Measurements from ENCODE around the gene LATS2. TPM values are rescaled to one million over a fixed set of nuclear protein-coding genes. Genes with fewer than 3 reads are reported as not detected.

LATS2 gene
- total and polyA plus RNA-seq, 7 experiments from 2014 or later = 1.3 to 11.9 (median 2.3) TPM; not detected in 2

- intact Hi-C loops (cut with micrococcal nuclease) = loop anchor here in 1 of 2 donors (5.0 kb wide), 1 partner anchor 63 kb away; no protein-coding TSS in a partner anchor
These were observed 18.6 kb upstream of the LATS2 start for GRCh38 chr13:21079761-21080592.

GRCh38 chr13:21079221-21079620 lies 17.8 kb upstream of the LATS2 start:
- Mint-ChIP-seq H3K36me3 (no peaks in the 10 kb centered on the region), H3K4me1 (peaks cover 12 to 18% (median 13%) of the 10 kb centered on the region in 7 donors), H3K9me3 (peaks cover 0 to 2% (median 0%) of the 10 kb centered on the region in 11 donors), H3K4me3 (no peak overlapping the region), H3K27me3 (peaks cover 5 to 21% (median 10%) of the 10 kb centered on the region in 5 donors), H3K27ac (no peak overlapping the region)
- no peak overlapping the region for H3K27ac ChIP-seq (ENCODE audit: low read depth, low read length)
- peaks cover 6 to 12% of the 10 kb centered on the region in 2 donors for H3K4me1 ChIP-seq (ENCODE audit: control insufficient read depth in 2 of 2, insufficient read depth in 2 of 2, low read length in 2 of 2)
- H3K4me3 ChIP-seq (ENCODE audit: low read length) = no peak overlapping the region
- H3K36me3 ChIP-seq (ENCODE audit: control insufficient read depth in 2 of 3, insufficient read depth in 3 of 3, low read length in 3 of 3) = no peaks in the 10 kb centered on the region
- no peaks in the 10 kb centered on the region for H3K27me3 ChIP-seq (ENCODE audit: control insufficient read depth in 2 of 2, insufficient read depth in 2 of 2, low read length in 2 of 2)
- intact Hi-C loops (cut with micrococcal nuclease) = loop anchor here in 1 of 2 donors (5.0 kb wide), 1 partner anchor 62 kb away; no protein-coding TSS in a partner anchor
- ATAC-seq = no peak
- no peaks in the 10 kb centered on the region for H3K9me3 ChIP-seq (ENCODE audit: control insufficient read depth in 2 of 3, low read length in 3 of 3)
- CTCF ChIA-PET = no interaction called here
- POLR2A ChIA-PET = no interaction called here
- no peak for DNase-seq

More at GRCh38 chr13:21079761-21080592, 18.6 kb upstream of the LATS2 start:
- Histone ChIP-seq H3K36me3 (ENCODE audit: control insufficient read depth in 2 of 3, insufficient read depth in 3 of 3, low read length in 3 of 3) (no peaks in the 10 kb centered on the region), H3K27ac (ENCODE audit: low read depth, low read length) (no peak overlapping the region), H3K4me1 (ENCODE audit: control insufficient read depth in 2 of 2, insufficient read depth in 2 of 2, low read length in 2 of 2) (peaks cover 4 to 6% of the 10 kb centered on the region in 2 donors), H3K9me3 (ENCODE audit: control insufficient read depth in 2 of 3, low read length in 3 of 3) (no peaks in the 10 kb centered on the region), H3K27me3 (ENCODE audit: control insufficient read depth in 2 of 2, insufficient read depth in 2 of 2, low read length in 2 of 2) (no peaks in the 10 kb centered on the region), H3K4me3 (ENCODE audit: low read length) (no peak overlapping the region)
- Mint-ChIP-seq H3K27ac (no peak overlapping the region), H3K4me3 (no peak overlapping the region), H3K4me1 (peaks cover 4 to 13% (median 5%) of the 10 kb centered on the region in 7 donors), H3K27me3 (peaks cover 5 to 20% (median 6%) of the 10 kb centered on the region in 5 donors), H3K9me3 (peaks cover 0 to 3% (median 0%) of the 10 kb centered on the region in 11 donors), H3K36me3 (no peaks in the 10 kb centered on the region)
- ChIA-PET POLR2A (no interaction called here), CTCF (no interaction called here)
- ATAC-seq = no peak
- no peak for DNase-seq

- Histone ChIP-seq H3K27ac (ENCODE audit: low read depth, low read length) (no peak overlapping the region), H3K36me3 (ENCODE audit: control insufficient read depth in 2 of 3, insufficient read depth in 3 of 3, low read length in 3 of 3) (no peaks in the 10 kb centered on the region), H3K9me3 (ENCODE audit: control insufficient read depth in 2 of 3, low read length in 3 of 3) (no peaks in the 10 kb centered on the region), H3K27me3 (ENCODE audit: control insufficient read depth in 2 of 2, insufficient read depth in 2 of 2, low read length in 2 of 2) (no peaks in the 10 kb centered on the region), H3K4me1 (ENCODE audit: control insufficient read depth in 2 of 2, insufficient read depth in 2 of 2, low read length in 2 of 2) (peaks cover 6 to 12% of the 10 kb centered on the region in 2 donors), H3K4me3 (ENCODE audit: low read length) (no peak overlapping the region)
- intact Hi-C loops (cut with micrococcal nuclease) = loop anchor here in 1 of 2 donors (5.0 kb wide), 1 partner anchor 61 kb away; no protein-coding TSS in a partner anchor
- DNase-seq (no peak), ATAC-seq (no peak)
- peaks cover 13 to 19% (median 16%) of the 10 kb centered on the region in 7 donors for H3K4me1 Mint-ChIP-seq
- no peaks in the 10 kb centered on the region for H3K36me3 Mint-ChIP-seq
- H3K27ac Mint-ChIP-seq = no peak overlapping the region
- CTCF ChIA-PET = no interaction called here
- H3K27me3 Mint-ChIP-seq = peaks cover 5 to 21% (median 11%) of the 10 kb centered on the region in 5 donors
- peak overlapping the region in 4 of 10 donors; percentile 12 to 39 (median 18) for H3K4me3 Mint-ChIP-seq
- POLR2A ChIA-PET = no interaction called here
- peaks cover 0 to 2% (median 0%) of the 10 kb centered on the region in 11 donors for H3K9me3 Mint-ChIP-seq
These were observed 17.1 kb upstream of the LATS2 start for GRCh38 chr13:21078501-21078900.

- H3K27ac Mint-ChIP-seq = peak overlapping the region in 1 of 9 donors; percentile 18
- H3K9me3 ChIP-seq (ENCODE audit: control insufficient read depth in 2 of 3, low read length in 3 of 3) = no peaks in the 10 kb centered on the region
- no peak overlapping the region for H3K27ac ChIP-seq (ENCODE audit: low read depth, low read length)
- H3K36me3 ChIP-seq (ENCODE audit: control insufficient read depth in 2 of 3, insufficient read depth in 3 of 3, low read length in 3 of 3) = no peaks in the 10 kb centered on the region
- H3K9me3 Mint-ChIP-seq = peaks cover 0 to 2% (median 0%) of the 10 kb centered on the region in 11 donors
- ChIA-PET POLR2A (no interaction called here), CTCF (no interaction called here)
- no peak overlapping the region for H3K4me3 ChIP-seq (ENCODE audit: low read length)
- H3K27me3 Mint-ChIP-seq = peaks cover 5 to 21% (median 11%) of the 10 kb centered on the region in 5 donors
- peaks cover 6 to 12% of the 10 kb centered on the region in 2 donors for H3K4me1 ChIP-seq (ENCODE audit: control insufficient read depth in 2 of 2, insufficient read depth in 2 of 2, low read length in 2 of 2)
- no peak for ATAC-seq
- intact Hi-C loops (cut with micrococcal nuclease) = loop anchor here in 1 of 2 donors (5.0 kb wide), 1 partner anchor 61 kb away; no protein-coding TSS in a partner anchor
- peaks cover 13 to 19% (median 16%) of the 10 kb centered on the region in 7 donors for H3K4me1 Mint-ChIP-seq
- H3K4me3 Mint-ChIP-seq = peak overlapping the region; percentile 28 to 85 (median 69)
- no peaks in the 10 kb centered on the region for H3K36me3 Mint-ChIP-seq
- DNase-seq = no peak
- no peaks in the 10 kb centered on the region for H3K27me3 ChIP-seq (ENCODE audit: control insufficient read depth in 2 of 2, insufficient read depth in 2 of 2, low read length in 2 of 2)
These were observed 16.5 kb upstream of the LATS2 start for GRCh38 chr13:21077788-21078353.

GRCh38 chr13:21077076-21077787 lies 15.8 kb upstream of the LATS2 start:
- Mint-ChIP-seq H3K4me1 (peaks cover 13 to 19% (median 16%) of the 10 kb centered on the region in 7 donors), H3K4me3 (peak overlapping the region; percentile 28 to 85 (median 69)), H3K36me3 (no peaks in the 10 kb centered on the region), H3K9me3 (peaks cover 0 to 2% (median 0%) of the 10 kb centered on the region in 11 donors), H3K27me3 (peaks cover 5 to 21% (median 11%) of the 10 kb centered on the region in 5 donors), H3K27ac (peak overlapping the region in 2 of 9 donors; percentile 9 to 75)
- no peaks in the 10 kb centered on the region for H3K36me3 ChIP-seq (ENCODE audit: control insufficient read depth in 2 of 3, insufficient read depth in 3 of 3, low read length in 3 of 3)
- intact Hi-C loops (cut with micrococcal nuclease) = loop anchor here in 1 of 2 donors (5.0 kb wide), 1 partner anchor 60 kb away; no protein-coding TSS in a partner anchor
- no peak overlapping the region for H3K27ac ChIP-seq (ENCODE audit: low read depth, low read length)
- POLR2A ChIA-PET = interaction anchor here (1.1 kb wide), 1 partner anchor 9 kb away, joined by 4 read pairs; no protein-coding TSS in a partner anchor
- peaks cover 6 to 12% of the 10 kb centered on the region in 2 donors for H3K4me1 ChIP-seq (ENCODE audit: control insufficient read depth in 2 of 2, insufficient read depth in 2 of 2, low read length in 2 of 2)
- H3K9me3 ChIP-seq (ENCODE audit: control insufficient read depth in 2 of 3, low read length in 3 of 3) = no peaks in the 10 kb centered on the region
- H3K4me3 ChIP-seq (ENCODE audit: low read length) = no peak overlapping the region
- DNase-seq (no peak), ATAC-seq (no peak)
- H3K27me3 ChIP-seq (ENCODE audit: control insufficient read depth in 2 of 2, insufficient read depth in 2 of 2, low read length in 2 of 2) = no peaks in the 10 kb centered on the region
- CTCF ChIA-PET = no interaction called here

GRCh38 chr13:21076253-21076652 lies 14.9 kb upstream of the LATS2 start:
- H3K36me3 ChIP-seq (ENCODE audit: control insufficient read depth in 2 of 3, insufficient read depth in 3 of 3, low read length in 3 of 3) = no peaks in the 10 kb centered on the region
- no peak overlapping the region for H3K27ac ChIP-seq (ENCODE audit: low read depth, low read length)
- Mint-ChIP-seq H3K27me3 (peaks cover 5 to 21% (median 11%) of the 10 kb centered on the region in 5 donors), H3K27ac (no peak overlapping the region), H3K4me3 (peak overlapping the region in 7 of 10 donors; percentile 19 to 85 (median 47)), H3K4me1 (peaks cover 13 to 21% (median 16%) of the 10 kb centered on the region in 7 donors), H3K36me3 (no peaks in the 10 kb centered on the region), H3K9me3 (peaks cover 0 to 2% (median 0%) of the 10 kb centered on the region in 11 donors)
- peaks cover 0 to 2% of the 10 kb centered on the region in 2 donors for H3K27me3 ChIP-seq (ENCODE audit: control insufficient read depth in 2 of 2, insufficient read depth in 2 of 2, low read length in 2 of 2)
- ATAC-seq = no peak
- no peak for DNase-seq
- peaks cover 6 to 12% of the 10 kb centered on the region in 2 donors for H3K4me1 ChIP-seq (ENCODE audit: control insufficient read depth in 2 of 2, insufficient read depth in 2 of 2, low read length in 2 of 2)
- intact Hi-C loops (cut with micrococcal nuclease) = loop anchor here in 1 of 2 donors (5.0 kb wide), 1 partner anchor 59 kb away; no protein-coding TSS in a partner anchor
- H3K9me3 ChIP-seq (ENCODE audit: control insufficient read depth in 2 of 3, low read length in 3 of 3) = no peaks in the 10 kb centered on the region
- CTCF ChIA-PET = no interaction called here
- no peak overlapping the region for H3K4me3 ChIP-seq (ENCODE audit: low read length)
- POLR2A ChIA-PET = interaction anchor here (1.1 kb wide), 1 partner anchor 8 kb away, joined by 4 read pairs; no protein-coding TSS in a partner anchor
